GM23338 (cell line): Measurements from ENCODE around the gene ZSWIM3. TPM values are rescaled to one million over a fixed set of nuclear protein-coding genes. Genes with fewer than 3 reads are reported as not detected.

ENCODE experiments used
- CTCF ChIP-seq, 2 experiments: fragments of 200-600 bp in 1 of 2; sonication (generic) in 1 of 2; conservative IDR thresholded peaks; 2 replicates each; pipeline versions ENCODE4 v1.5.1 to v1.6.1; 2016 to 2017; ENCODE audit warnings: antibody characterized with exemption in 2 of 2, low read depth in 2 of 2, mild to moderate bottlenecking in 2 of 2, moderate library complexity in 1 of 2
- ETS1 ChIP-seq: IDR thresholded peaks from 2 replicates; pipeline ENCODE4 v1.6.1; 2016; ENCODE audit warnings: antibody characterized with exemption
- EZH2 ChIP-seq: fragments of 200-600 bp; sonication (generic); IDR thresholded peaks from one replicate; pipeline ENCODE4 v1.8.0; 2017; ENCODE audit warnings: antibody characterized with exemption, mild to moderate bottlenecking, low read depth; ENCODE audit not compliant: unreplicated experiment
- EZH2phosphoT487 ChIP-seq: fragments of 200-600 bp; sonication (generic); IDR thresholded peaks from one replicate; pipeline ENCODE4 v1.8.1; 2018; ENCODE audit warnings: antibody characterized with exemption; ENCODE audit not compliant: unreplicated experiment
- POLR2AphosphoS5 ChIP-seq: IDR thresholded peaks from 2 replicates; pipeline ENCODE4 v1.6.1; 2016; ENCODE audit warnings: antibody characterized with exemption, low read depth
- ZNF331 ChIP-seq: fragments of 250-450 bp; sonication (Bioruptor Pico); IDR thresholded peaks from 2 replicates; pipeline ENCODE4 v1.5.0; 2020; ENCODE audit warnings: low read depth, mild to moderate bottlenecking, moderate library complexity
- ZNF462 ChIP-seq: fragments of 250-450 bp; sonication (Bioruptor Pico); IDR thresholded peaks from 2 replicates; pipeline ENCODE4 v1.5.0; 2020; ENCODE audit warnings: mild to moderate bottlenecking, moderate library complexity
- polyA plus RNA-seq: library from polyadenylated mRNA; unstranded; fragments of >200 nt; fragmentation: Nextera tagmentation; extraction: Ambion mirVana; gene quantifications from 2 replicates; pipeline ENCODE4 v1.2.1, GENCODE V29; 2016
- total RNA-seq: library from RNA; depleted of rRNA; stranded (reverse); fragments of >200 nt; shearing (Covaris generic); gene quantifications from 2 replicates; pipeline ENCODE4 v1.2.3, GENCODE V29; 2014

Gene ZSWIM3
- total and polyA plus RNA-seq, 2 experiments from 2014 or later = 2.0 to 8.2 TPM

- TF ChIP-seq ZNF462 (CRISPR knock-in tag) (no peak), ETS1 (no peak), EZH2 (no peak), POLR2AphosphoS5 (no peak), ZNF331 (CRISPR knock-in tag) (no peak), CTCF (conservative IDR thresholded peaks at IDR 0.05; ENCODE audit: low read depth in 2 of 2) (no peak), EZH2phosphoT487 (no peak)
Measured at GRCh38 chr20:45883100-45883469, 25.7 kb downstream of the ZSWIM3 start (continued).
